NCI-H1417 (cell line): ENCODE data around the gene SLC6A19.

Source experiments
- DNase-seq, 3 experiments: peaks; one replicate each; lab custom pipeline; 2025; lab: John Stamatoyannopoulos, UW

SLC6A19 gene

DNA sequence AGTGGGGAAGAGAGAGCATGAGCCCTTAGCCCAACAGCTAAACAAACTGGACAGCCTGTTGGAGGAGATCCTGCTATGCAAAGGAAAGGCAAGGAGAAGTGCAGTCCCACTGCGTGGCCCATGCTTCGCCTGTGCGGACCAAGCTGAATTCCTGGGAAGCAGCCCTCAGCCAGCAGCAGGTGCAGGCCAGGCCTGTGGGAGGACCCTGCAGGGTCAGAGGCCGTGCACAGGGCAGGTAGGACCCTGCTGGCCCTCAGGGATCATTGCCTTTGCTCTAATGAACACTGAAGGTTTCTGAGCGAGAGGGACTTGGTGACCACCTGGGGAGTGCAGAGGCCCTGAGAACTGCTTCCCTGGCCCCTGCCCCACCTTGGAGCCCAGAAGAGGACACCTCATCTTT, 6.0 kb upstream of the SLC6A19 start:
- no peak for DNase-seq

DNA sequence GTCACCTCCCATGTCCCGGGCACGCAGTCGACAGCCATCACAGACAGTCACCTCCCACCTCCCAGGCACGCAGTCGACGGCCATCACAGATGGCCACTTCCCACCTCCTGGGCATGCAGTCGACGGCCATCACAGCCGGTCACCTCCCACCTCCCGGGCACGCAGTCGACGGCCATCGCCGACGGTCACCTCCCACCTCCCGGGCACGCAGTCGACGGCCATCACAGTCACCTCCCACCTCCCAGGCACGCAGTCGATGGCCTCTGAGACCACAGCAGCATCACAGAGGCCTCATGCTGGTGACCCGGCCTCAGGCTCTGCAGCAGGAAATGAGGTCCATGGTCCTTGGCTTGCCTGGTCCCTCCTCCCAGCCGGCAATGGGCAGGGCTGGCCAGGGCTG, 5.5 kb upstream of the SLC6A19 start:
- DNase-seq: no peak

DNA sequence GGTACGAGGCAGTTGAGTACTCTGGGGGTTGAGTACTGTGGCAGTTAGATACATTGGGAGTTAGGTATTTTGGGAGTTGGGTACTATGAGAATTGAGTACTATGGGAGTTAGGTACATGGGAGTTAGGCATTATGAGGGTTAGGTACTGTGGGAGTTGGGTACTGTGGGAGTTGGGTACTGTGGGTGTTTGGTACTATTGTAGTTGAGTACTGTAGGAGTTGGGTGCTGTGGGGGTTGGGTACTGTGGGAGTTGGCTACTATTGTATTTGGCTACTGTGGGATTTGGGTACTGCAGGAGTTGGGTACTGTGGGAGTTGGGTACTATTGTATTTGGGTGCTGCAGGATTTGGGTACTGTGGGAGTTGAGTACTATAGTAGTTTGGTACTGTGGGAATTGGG, 4.8 kb upstream of the SLC6A19 start:
- DNase-seq: no peak

DNA sequence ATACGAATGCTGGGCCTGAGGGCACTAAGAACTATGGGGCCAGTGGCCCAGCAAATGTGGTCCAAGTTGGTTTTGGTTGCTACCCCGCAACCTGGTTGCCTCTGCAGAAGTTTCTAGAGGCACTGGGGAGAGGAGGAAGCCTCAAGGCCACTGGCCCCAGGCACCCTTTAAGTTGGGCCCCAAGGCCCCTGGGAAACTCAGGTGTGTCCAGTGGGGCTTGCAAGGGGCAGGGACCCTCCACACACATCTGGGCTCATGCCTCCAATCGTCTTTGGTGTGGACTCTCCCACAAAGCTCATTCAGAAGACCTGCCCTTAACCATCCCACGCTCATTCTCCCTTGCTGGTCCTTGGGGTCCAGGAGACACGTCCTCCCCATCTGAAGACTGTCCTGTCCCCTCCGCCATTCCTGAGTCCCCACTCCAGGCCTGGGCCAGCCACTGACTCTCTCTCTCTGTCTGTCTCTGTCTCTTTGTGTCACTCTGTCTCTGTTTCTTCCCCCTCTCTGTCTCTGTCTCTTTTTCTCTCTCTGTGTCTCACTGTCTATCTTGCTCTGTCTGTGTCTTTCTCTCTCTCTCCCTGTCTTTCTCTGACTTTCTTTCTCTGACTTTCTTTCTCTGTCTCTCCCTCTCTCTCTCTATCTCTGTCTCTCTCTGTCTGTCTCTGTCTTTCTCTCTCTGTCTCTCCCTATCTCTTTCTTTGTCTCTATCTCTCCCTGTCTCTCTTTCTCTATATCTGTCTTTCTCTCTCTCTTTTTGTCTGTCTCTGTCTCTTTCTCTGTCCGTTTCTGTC, 3.3 kb upstream of the SLC6A19 start:
- no peak for DNase-seq

DNA sequence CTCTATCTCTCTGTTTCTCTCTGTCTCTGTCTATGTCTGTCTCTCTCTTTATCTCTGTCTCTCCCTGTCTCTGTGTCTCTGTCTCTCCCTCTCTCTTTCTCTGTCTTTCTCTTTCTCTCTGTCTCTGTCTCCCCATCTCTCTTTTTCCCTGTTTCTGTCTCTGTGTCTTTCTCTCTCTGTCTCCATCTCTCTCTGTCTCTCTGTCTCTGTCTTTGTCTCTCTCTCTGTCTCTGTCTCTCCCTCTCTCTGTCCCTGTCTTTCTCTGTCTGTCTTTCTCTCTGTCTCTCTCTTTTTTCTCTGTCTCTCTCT, 2.1 kb upstream of the SLC6A19 start:
- DNase-seq: no peak

DNA sequence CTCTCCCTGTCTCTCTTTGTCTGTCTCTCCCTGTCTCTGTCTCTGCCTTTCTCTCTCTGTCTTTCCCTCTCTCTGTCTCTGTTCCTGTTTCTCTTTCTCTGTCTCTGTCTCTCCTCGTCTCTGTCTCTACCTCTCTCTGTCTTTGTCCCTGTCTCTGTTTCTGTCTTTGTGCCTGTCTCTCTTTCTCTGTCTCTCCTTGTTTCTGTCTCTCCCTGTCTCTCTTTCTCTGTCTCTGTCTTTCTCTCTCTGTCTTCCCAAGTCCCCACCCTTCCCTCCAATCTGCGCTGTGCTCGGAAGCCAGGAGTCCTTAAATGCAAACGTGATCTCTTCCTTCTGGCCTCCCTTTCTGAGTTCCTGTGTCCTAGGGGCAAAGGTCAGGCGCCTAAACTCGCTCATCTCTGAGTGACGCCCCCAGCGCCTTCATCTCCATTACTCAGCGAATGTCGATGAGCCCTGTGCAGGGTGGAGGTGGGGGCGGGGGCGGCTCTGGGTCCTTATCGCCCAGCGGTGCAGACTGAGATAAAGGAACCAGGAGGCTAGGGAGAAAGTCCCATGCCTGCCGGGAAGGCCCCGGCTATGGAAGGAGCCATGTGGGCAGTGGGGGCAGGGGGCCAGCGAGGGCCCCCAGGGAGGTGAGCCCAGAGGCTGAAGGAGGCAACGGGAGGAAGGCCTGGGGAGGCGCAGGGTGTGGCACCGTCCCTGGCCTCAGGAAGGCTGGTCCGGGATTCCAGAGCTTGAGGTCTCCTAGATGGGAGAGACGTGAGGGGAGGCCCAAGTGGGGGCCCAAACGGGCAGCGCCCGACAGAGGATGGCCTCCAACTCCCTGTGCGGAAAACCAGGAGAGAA, 1.5 kb upstream of the SLC6A19 start:
- DNase-seq: peak in 1 of 3 experiments; percentile 20

DNA sequence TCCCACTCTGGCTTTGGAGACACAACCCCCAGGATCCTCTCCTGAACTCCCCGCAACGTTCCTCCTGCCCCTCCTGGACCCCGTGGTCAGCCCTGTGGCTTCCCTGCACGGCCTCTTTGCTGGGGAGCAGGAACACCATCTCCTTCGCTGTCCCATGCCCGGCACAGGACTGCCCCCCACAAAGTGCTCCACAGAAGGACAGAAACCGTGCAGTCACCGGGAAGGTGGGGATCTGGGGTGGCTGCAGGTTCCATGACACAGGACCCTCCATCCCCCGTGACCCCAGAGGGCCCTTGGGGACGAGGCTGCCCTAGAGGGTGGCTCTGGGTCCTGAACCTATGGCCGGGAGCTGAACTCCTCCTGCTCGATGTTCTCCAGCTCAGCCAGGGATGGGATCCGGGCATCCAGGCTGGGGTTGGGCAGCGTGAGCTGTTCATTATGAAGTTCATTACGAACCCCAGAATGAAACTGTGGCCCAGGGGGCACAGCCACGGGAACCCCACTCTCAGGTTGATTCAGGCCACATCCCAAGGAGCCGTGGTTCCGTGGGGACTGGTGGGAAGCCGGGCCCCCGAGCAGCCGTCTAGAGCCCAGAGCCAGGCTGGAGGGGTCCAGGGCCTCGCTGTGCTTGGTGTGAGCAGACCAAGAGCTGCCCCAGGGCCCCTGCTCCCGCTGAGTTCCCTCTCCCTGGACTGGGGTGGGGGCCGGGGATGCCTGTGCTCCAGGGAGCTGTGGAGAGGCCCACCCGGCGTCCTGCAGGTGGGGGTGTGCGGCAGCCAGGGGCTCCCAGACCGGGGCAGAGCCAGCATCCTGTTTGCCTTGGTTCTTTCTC, 684 bp upstream of the SLC6A19 start:
- no peak for DNase-seq

DNA sequence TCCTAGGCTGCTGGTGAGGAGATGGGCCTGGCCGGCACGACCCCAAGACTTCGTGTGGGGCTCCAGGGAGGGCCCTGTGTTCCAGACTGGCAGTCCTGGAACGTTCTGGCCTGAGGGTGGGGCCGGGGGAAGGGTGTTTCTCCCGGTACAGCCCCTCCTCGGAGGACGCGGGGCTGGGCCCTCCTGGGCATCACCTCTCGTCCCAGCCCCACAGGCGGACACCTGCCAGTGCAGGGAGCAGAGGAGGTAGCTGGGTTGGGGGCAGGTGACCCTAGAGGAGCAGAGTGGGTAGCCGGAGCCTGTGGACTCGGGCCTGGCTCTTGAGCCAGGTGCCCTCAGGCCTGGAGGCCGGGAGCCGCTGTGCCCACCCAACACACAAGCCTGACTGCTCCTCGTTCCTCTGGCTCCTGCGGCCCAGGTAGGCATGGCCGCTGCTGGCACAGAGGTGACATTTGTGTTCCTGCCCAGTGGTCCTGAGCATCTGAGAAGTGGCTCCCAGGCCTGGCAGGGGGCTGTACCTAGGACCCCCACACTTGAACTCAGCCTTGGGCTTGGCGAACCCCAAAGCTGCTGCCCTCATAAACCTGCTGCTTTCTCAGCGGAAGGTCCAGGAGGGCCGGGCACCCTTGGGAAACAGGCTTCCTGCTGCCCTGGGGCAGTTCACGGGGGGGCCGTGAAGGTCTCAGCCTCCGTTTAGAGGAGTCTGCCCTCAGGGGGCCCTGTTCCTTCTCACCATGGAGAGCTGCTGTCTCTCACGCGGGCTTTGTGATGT, 817 bp downstream of the SLC6A19 start:
- DNase-seq: no peak

DNA sequence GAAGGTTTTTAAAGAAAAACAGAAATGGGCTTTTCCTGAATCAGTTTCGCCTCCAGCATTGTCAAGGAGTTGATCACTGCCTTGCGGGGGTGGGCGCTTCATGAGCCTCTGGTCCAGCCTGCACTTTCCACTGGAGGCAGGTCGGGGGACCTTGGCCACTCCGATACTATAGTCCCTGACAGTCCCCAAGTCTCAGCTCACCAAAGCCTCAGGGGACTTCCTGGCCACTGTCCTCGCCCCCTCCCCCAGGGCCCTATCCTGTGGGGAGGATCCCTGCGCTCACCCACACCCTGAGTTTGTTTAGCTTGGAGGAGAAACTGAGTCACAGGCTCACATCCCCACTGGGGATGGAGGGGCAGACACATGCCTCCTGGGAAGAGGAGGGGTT, 1.4 kb downstream of the SLC6A19 start:
- no peak for DNase-seq

DNA sequence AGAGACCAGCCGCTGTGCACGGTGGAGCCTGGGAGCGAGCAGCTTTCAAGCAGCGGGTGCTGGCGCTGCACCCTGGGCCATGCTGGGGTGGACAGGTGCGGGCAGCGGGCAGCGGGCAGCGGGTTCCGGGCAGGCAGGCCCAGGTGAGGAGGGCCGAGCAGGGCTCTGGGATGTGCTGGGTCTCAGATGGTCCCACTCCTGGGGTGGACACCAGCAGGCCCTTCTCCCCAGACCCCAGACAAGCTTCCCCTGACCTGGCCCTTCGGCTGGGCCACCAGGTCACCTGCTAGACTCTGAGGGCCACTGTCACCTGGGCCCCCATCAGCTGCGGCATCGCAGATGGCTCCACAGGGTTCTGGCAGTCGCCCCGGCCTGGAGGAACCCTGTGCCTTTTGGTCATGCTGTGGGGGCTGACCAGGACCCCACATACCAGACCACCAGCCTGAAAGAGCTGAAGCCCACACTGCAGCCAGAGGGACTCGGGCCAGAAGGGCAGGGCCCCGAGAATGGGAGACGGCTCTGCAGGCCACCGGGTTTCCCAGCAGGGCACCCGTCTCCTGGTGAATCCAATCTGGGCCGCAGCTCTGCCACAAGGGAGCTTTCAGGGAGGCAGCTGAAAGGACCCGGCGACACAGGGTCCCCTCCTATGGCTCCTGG, 2.0 kb downstream of the SLC6A19 start:
- no peak for DNase-seq

DNA sequence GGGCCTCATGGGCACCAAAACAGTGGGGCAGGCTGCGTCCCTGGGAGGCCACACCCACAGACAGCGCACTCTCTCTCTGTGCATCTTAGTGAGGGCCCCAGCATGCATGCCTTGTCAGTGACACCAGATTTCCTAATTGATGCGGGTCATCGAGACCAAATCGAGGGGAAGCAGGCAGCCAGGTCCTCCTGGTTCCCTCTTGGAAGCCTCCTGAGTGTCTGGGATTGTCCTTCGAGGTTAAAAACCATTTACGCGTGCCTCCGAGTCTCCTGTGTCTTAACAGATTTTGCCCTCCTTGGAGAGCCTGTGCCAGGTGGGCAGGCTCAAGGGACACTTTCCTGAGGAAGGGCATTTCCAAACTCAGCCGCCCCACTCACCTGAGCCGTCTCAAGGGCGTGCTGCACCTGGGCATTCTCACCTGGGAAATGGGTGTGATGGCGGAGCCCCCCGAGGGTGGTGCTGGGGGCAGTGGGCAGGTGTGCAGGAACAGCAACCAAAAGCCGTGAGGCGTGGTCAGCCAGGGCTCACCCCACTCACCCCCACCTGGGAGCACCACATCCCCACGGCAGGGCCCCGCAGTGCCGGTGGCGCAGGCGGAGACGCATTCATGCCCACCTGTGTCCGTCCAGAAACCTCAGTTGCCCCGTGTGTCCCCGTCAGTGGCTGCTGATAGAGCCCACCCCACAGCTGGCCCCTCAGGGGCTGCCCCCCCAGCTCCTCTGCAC, 2.7 kb downstream of the SLC6A19 start:
- DNase-seq: no peak

DNA sequence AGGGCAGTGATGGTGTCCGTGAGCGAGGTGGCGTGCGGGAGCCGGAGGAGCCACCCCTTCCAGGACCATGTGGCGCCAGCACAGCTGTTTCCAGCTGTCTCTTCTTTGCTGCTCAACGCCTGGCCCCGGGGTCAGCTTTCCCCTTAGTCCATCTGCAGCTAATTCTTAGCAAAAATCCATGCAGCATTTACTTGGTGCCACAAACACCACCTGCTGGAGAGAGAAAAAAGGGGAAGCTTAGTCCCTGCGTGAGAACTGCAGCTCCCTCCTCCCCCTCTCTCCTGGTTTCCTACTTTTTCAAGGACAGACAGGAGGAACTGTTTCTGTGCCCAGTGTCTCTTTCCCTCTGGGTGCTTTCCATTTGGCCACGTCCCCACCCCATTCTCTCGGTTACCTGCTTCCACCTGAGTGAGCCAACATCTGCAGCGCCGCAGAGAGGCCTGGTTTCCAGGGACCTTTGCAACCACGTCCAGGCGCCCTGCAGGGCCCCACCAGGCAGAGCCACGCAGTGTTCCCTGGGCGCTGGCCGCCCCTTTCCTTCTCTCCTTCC, 3.4 kb downstream of the SLC6A19 start:
- DNase-seq: peak; percentile 14 to 62 (median 21)

DNA sequence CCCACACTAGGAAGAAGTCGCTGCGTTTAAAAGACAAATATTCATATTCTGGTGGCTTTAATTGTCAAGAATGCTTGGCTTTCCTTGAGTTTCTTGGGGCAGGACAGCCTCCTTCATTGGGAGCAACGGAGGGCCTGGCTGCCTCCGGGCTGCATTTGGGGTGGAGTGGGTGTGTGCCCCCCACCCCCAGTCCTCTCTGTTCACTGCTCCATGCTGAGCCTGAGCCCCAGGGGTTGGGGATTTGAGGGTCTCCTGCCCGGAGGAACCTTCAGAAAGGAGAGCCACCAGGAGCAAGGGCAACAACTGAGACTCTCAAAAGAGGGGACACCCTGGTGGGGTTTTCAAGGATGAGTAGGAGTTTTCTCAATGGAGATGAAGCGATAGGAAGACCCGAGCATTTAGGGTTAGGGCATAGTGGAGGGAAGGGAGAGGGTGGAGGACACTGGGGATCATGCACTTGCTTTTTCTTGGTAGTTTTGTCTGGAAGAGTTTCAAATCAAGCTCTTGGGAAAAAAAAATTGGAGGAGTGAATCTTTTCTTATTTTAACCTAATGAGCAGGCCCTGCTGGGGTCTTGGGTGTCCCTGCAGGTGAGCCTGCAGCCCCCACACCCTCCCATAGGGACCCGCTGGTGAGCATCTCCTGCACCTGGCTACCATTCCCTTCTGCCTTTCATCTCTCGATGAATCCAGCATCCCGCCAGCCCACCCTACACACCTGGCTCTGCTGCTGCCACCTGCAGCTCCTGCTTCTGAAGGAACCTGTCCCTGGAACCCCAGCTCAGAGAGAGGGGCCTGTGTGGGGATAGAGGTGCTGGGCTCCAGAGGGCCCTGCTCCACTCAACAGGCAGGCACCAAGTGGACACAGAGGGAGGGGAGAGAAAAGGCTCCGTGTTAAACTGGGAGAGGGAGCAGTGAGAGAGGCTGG, 4.1 kb downstream of the SLC6A19 start:
- no peak for DNase-seq

DNA sequence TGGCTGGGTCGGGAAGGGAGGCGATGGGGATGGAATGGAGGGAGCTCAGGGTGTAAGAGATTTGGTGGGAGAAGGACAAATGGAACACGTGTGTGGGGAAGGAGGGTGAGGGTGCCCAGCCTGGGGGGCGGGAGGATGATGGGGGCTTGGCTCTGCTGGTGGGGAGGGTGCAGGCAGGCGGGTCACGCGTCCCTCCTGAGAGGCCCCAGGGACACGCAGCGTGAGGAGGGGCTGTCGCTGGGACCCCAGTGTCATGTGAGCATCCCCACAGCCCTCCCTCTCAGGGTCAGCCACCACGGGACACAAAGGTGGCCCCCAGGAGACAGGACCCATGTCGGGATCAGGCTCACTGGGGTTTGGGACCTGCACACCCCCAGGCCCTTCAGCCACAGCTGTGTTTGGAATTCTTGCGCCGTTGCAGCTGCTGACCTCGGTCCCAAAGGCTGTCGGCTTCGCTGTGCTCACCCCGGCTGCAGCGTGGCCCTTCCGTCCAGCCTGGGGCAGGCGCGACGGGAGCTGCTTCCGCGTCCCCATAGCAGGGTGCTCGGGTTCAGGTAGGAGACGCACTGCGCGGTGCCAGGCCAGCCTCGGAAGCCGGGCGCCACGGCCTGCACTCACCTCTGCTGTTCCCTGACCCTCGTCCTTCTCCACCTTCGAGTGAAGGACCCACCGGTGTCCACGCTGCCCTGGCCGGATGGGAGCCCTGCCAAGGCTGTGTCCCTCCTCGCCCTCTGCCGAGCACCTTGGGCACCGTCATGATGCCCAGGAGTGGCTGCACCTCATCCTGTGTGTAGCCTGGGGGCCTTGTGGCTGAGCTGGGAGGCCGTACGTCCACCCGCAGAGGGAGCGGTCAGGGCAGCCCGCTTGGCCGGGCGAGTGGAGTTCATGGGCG, 5.4 kb downstream of the SLC6A19 start:
- no peak for DNase-seq

DNA sequence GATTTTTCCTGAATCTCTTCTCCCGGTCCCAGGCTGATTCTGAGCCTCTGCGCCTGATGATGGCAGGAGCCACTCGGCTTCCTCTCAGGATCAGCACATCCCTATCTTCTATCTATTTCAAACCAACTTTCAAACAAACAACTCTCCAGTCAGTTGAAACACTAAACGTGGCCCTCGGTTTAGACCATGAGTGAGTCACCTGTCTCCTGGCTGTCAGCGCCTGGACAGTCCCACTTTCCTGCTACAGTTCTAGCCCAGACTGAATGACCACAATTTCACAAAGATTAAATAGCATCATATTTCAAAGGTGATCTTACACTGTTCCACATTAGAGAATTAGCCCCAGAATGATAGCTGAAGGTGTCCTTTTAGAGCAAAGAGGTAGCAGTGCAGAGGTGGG, 6.2 kb downstream of the SLC6A19 start:
- DNase-seq: no peak

DNA sequence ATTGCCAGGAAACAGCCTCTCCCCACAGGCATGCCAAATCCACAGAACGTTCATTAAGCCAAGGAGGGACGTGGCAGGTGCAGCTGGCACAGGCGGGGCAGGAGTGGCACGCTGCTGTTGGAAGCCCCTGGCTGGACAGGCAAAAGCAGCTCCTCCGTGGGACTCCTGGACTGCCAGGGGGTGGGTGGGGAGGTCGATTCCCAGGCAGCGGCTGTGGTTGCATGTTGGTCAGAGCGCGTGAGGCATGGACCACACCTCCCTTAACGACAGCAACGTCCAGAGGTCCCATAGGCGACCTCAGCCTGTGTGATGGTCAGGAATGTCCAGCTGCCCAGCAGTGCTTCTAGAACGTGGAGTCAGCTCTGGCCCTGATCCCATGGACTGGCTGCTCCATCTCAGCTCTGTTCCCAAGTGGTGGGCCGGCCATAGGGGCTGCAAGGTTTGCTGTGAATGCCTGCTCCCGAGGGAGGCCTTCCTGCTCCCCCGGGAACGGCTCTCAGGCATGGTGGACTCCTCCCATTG, 6.9 kb downstream of the SLC6A19 start:
- no peak for DNase-seq

DNA sequence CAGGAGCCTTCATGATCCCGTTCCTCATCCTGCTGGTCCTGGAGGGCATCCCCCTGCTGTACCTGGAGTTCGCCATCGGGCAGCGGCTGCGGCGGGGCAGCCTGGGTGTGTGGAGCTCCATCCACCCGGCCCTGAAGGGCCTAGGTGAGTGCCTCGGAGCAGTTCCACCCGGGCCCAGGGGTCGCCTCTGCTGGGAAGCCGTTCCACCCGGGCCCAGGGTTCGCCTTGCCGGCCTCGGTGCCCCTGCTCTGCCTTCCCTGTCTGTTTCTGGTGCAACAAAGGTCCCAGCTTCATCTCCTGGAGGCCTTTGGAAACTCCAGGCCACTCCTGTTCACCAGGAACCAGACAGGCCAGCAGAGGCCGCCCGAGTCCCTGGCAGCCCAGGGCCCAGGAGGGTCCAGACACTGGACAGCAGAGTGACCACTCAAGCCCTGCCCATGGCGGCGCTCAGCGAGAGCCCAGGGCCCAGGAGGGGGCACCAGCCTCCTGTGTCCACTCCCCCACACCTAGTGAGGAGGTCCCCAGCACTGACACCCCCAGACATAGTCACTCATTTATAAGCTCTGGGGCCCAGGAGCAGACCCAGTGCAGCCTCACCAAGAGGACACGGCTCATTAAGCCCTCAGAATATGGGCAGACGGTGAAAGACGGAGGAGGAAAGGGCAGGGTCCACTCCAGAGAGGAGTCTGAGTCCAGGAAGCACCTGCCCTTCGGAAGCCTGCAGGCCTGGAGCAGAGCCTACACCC, 7.5 kb downstream of the SLC6A19 start:
- peak; percentile 53 to 67 (median 53) for DNase-seq
